Astrocyte (in vitro differentiated cells and primary cell): Measurements from ENCODE around the gene SLC25A41. TPM values are rescaled to one million over a fixed set of nuclear protein-coding genes. Genes with fewer than 3 reads are reported as not detected.

Experiments used
- DNase-seq: peaks from one replicate; pipeline ENCODE4 v3.0.0-alpha.2; 2010; ENCODE audit warnings: low read depth
- FAIRE-seq: peaks from 2 replicates; lab custom pipeline; 2011; peaks lifted over from hg19 to GRCh38; lab: Jason Lieb, UNC
- H2AFZ ChIP-seq: 2 replicates; pipeline ENCODE4 v1.6.0; 2012; ENCODE audit warnings: low read depth, low read length, inconsistent platforms
- H3K27ac ChIP-seq: 2 replicates; pipeline ENCODE4 v1.5.1; 2011; ENCODE audit warnings: low read depth, low read length, inconsistent platforms
- H3K27me3 ChIP-seq: 2 replicates; pipeline ENCODE4 v1.6.0; 2011; ENCODE audit warnings: low read length, inconsistent platforms; ENCODE audit not compliant: insufficient read depth
- H3K36me3 ChIP-seq: 2 replicates; pipeline ENCODE4 v1.5.1; 2011; ENCODE audit warnings: low read length, inconsistent platforms; ENCODE audit not compliant: insufficient read depth
- H3K4me1 ChIP-seq: 2 replicates; pipeline ENCODE4 v1.5.1; 2011; ENCODE audit warnings: low read length, inconsistent platforms; ENCODE audit not compliant: insufficient read depth
- H3K4me2 ChIP-seq: 2 replicates; pipeline ENCODE4 v1.6.0; 2012; ENCODE audit warnings: low read length, inconsistent platforms
- H3K4me3 ChIP-seq: 2 replicates; pipeline ENCODE4 v1.5.1; 2011; ENCODE audit warnings: low read depth, mild to moderate bottlenecking, low read length, inconsistent platforms; ENCODE audit not compliant: insufficient read depth
- H3K79me2 ChIP-seq: 2 replicates; pipeline ENCODE4 v1.6.0; 2012; ENCODE audit warnings: mild to moderate bottlenecking, low read length, inconsistent platforms; ENCODE audit not compliant: insufficient read depth
- H3K9ac ChIP-seq: 2 replicates; pipeline ENCODE4 v1.6.0; 2012; ENCODE audit warnings: mild to moderate bottlenecking, low read length, inconsistent platforms
- H3K9me3 ChIP-seq: 2 replicates; pipeline ENCODE4 v1.5.1; 2012; ENCODE audit warnings: low read depth, mild to moderate bottlenecking, low read length, inconsistent platforms; ENCODE audit not compliant: insufficient read depth
- H4K20me1 ChIP-seq: 2 replicates; pipeline ENCODE4 v1.6.0; 2012; ENCODE audit warnings: low read length, inconsistent platforms; ENCODE audit not compliant: insufficient read depth
- H3K27ac Mint-ChIP-seq: one replicate; pipeline ENCODE4 v1.8.0; 2021; ENCODE audit warnings: mild to moderate bottlenecking, mixed read lengths; ENCODE audit not compliant: unreplicated experiment
- H3K27me3 Mint-ChIP-seq: one replicate; pipeline ENCODE4 v1.8.0; 2021; ENCODE audit warnings: low read depth, mixed read lengths; ENCODE audit not compliant: unreplicated experiment
- H3K36me3 Mint-ChIP-seq: one replicate; pipeline ENCODE4 v1.8.0; 2021; ENCODE audit warnings: low read depth, mixed read lengths; ENCODE audit not compliant: unreplicated experiment
- H3K4me1 Mint-ChIP-seq: one replicate; pipeline ENCODE4 v1.8.0; 2021; ENCODE audit warnings: low read depth, mixed read lengths; ENCODE audit not compliant: unreplicated experiment
- H3K4me3 Mint-ChIP-seq: one replicate; pipeline ENCODE4 v1.8.0; 2021; ENCODE audit warnings: mild to moderate bottlenecking, moderate library complexity, mixed read lengths; ENCODE audit not compliant: unreplicated experiment
- H3K9me3 Mint-ChIP-seq: one replicate; pipeline ENCODE4 v1.8.0; 2021; ENCODE audit warnings: mild to moderate bottlenecking, mixed read lengths; ENCODE audit not compliant: unreplicated experiment
- CTCF ChIP-seq: IDR thresholded peaks from 2 replicates; pipeline ENCODE4 v1.5.1; 2011; ENCODE audit warnings: low read depth, mild to moderate bottlenecking, inconsistent platforms, low read length, moderate library complexity; ENCODE audit not compliant: insufficient read depth
- EZH2 ChIP-seq: IDR thresholded peaks from 2 replicates; pipeline ENCODE4 v1.6.1; 2012; ENCODE audit warnings: mild to moderate bottlenecking, low read length, inconsistent platforms; ENCODE audit not compliant: insufficient read depth
- total RNA-seq: library from RNA; stranded (reverse); gene quantifications from 2 replicates; pipeline ENCODE4 v1.2.1, GENCODE V29; 2021

Gene SLC25A41
- total RNA-seq, 1 donor from 2014 or later = 0.75 TPM

- Mint-ChIP-seq H3K9me3 (no peaks in the 10 kb centered on the region), H3K4me3 (peak overlapping the region; percentile 64), H3K36me3 (no peaks in the 10 kb centered on the region), H3K4me1 (no peaks in the 10 kb centered on the region), H3K27me3 (peaks cover 11% of the 10 kb centered on the region), H3K27ac (peak overlapping the region; percentile 34)
- peak overlapping the region; percentile 67 for H3K4me2 ChIP-seq
- H2AFZ ChIP-seq = peak overlapping the region; percentile 60
- no peaks in the 10 kb centered on the region for H3K9me3 ChIP-seq
- no peaks in the 10 kb centered on the region for H3K36me3 ChIP-seq
- DNase-seq = no peak
- FAIRE-seq = no peak
- H3K9ac ChIP-seq = peak overlapping the region; percentile 6
- no peak for TF ChIP-seq EZH2
- no peak for TF ChIP-seq CTCF
- H3K27me3 ChIP-seq = peaks cover 6% of the 10 kb centered on the region
- H4K20me1 ChIP-seq = no peaks in the 10 kb centered on the region
- no peaks in the 10 kb centered on the region for H3K79me2 ChIP-seq
- H3K4me1 ChIP-seq = no peaks in the 10 kb centered on the region
- H3K4me3 ChIP-seq = peak overlapping the region; percentile 33
- no peak overlapping the region for H3K27ac ChIP-seq
Observed at GRCh38 chr19:6476155-6476895, 42.8 kb upstream of the SLC25A41 start.

- Histone ChIP-seq H3K9me3 (no peaks in the 10 kb centered on the region), H3K4me3 (no peak overlapping the region), H4K20me1 (no peaks in the 10 kb centered on the region), H3K79me2 (no peaks in the 10 kb centered on the region), H3K27ac (no peak overlapping the region), H3K9ac (no peak overlapping the region), H3K4me1 (no peaks in the 10 kb centered on the region), H3K4me2 (peak overlapping the region; percentile 67), H2AFZ (peak overlapping the region; percentile 26), H3K36me3 (no peaks in the 10 kb centered on the region), H3K27me3 (peaks cover 6% of the 10 kb centered on the region)
- H3K27ac Mint-ChIP-seq = no peak overlapping the region
- peaks cover 11% of the 10 kb centered on the region for H3K27me3 Mint-ChIP-seq
- no peak for DNase-seq
- TF ChIP-seq EZH2 (peak; percentile 41), CTCF (no peak)
- no peak for FAIRE-seq
- H3K4me3 Mint-ChIP-seq = peak overlapping the region; percentile 45
- no peaks in the 10 kb centered on the region for H3K9me3 Mint-ChIP-seq
- no peaks in the 10 kb centered on the region for H3K36me3 Mint-ChIP-seq
- no peaks in the 10 kb centered on the region for H3K4me1 Mint-ChIP-seq
Observed at GRCh38 chr19:6475321-6476108, 42.0 kb upstream of the SLC25A41 start.
